ENCODE results near the gene PIP5K1B.

- no peak for TF ChIP-seq CTCF (conservative IDR thresholded peaks at IDR 0.05)
- no peak for TF ChIP-seq ZFX (IDR thresholded peaks at IDR 0.05)
These were observed 707 bp downstream of the PIP5K1B start for GRCh38 chr9:68705531-68706362.

Measured in C4-2B (cell line).